A549 (cell line): Measurements from ENCODE around the gene INPPL1. TPM values are rescaled to one million over a fixed set of nuclear protein-coding genes. Genes with fewer than 3 reads are reported as not detected.

Experiments
- ATAC-seq, 2 experiments: fragments of 200-7000 bp in 1 of 2; fragments of >200 bp in 1 of 2; cut with Nextera tagmentation in 1 of 2; cut with Tn5 transposase in 1 of 2; 3 replicates each; pipeline versions ENCODE4 v1.8.0 to v1.9.1; 2018 to 2020; ENCODE audit warnings: mild to moderate bottlenecking in 1 of 2, moderate library complexity in 1 of 2
- CTCF ChIA-PET: fragments of 300-600 bp; sonication (Branson Sonifier 250); formaldehyde crosslinking; extraction: SDS; loops from one replicate; lab custom pipeline; 2021; ENCODE audit warnings: antibody characterized with exemption, inconsistent platforms; lab: Yijun Ruan, JAX
- POLR2A ChIA-PET: fragments of 350-600 bp; formaldehyde crosslinking; extraction: SDS; loops from one replicate; lab custom pipeline; 2021; ENCODE audit warnings: antibody characterized with exemption, inconsistent platforms; lab: Yijun Ruan, JAX
- DNase-seq, 2 experiments: peaks; one replicate each; pipeline versions ENCODE4 v3.0.0 to v3.0.0-alpha.2; 2011 to 2016; ENCODE audit warnings: low read depth in 1 of 2, low spot score in 1 of 2
- FAIRE-seq: peaks from 2 replicates; lab custom pipeline; 2011; peaks lifted over from hg19 to GRCh38; lab: Jason Lieb, UNC
- H3K27ac ChIP-seq, 2 experiments: fragments of >200 bp; sonication (Bioruptor Twin); formaldehyde crosslinking; 3 replicates each; pipeline ENCODE4 v1.5.1; 2016 to 2017
- H3K4me1 ChIP-seq: fragments of >200 bp; sonication (Bioruptor Twin); formaldehyde crosslinking; 3 replicates; pipeline ENCODE4 v1.6.1; 2016
- H3K4me2 ChIP-seq: fragments of >200 bp; sonication (Bioruptor Twin); formaldehyde crosslinking; 3 replicates; pipeline ENCODE4 v1.6.1; 2016
- H3K4me3 ChIP-seq: fragments of >200 bp; sonication (Bioruptor Twin); formaldehyde crosslinking; 3 replicates; pipeline ENCODE4 v1.5.1; 2016
- H3K9me3 ChIP-seq: fragments of >200 bp; sonication (Bioruptor Twin); formaldehyde crosslinking; 3 replicates; pipeline ENCODE4 v1.6.1; 2016
- BHLHE40 ChIP-seq: IDR thresholded peaks from 2 replicates; pipeline ENCODE4 v1.6.1; 2012; ENCODE audit warnings: low read depth, low read length, inconsistent platforms
- EHF ChIP-seq: fragments of 250-450 bp; sonication (Bioruptor Pico); IDR thresholded peaks from 2 replicates; pipeline ENCODE4 v1.5.0; 2020; ENCODE audit warnings: mild to moderate bottlenecking
- EHMT2 ChIP-seq: fragments of 200-600 bp; sonication (generic); IDR thresholded peaks from 2 replicates; pipeline ENCODE4 v1.6.1; 2016; ENCODE audit warnings: antibody characterized with exemption, low read depth, mild to moderate bottlenecking, moderate library complexity
- FOSL2 ChIP-seq, 2 experiments: fragments of 450-650 bp in 1 of 2; fragments of >200 bp in 1 of 2; sonication (Bioruptor Twin) in 1 of 2; formaldehyde crosslinking; IDR thresholded peaks; 2 replicates each; pipeline versions ENCODE4 v1.5.0 to v1.6.1; 2016 to 2020; ENCODE audit warnings: mild to moderate bottlenecking in 1 of 2, moderate library complexity in 1 of 2
- GATA3 ChIP-seq: IDR thresholded peaks from 2 replicates; pipeline ENCODE4 v1.6.1; 2012; ENCODE audit warnings: borderline replicate concordance
- HEYL ChIP-seq: fragments of 250-450 bp; sonication (Bioruptor Pico); IDR thresholded peaks from 2 replicates; pipeline ENCODE4 v1.8.0; 2021; ENCODE audit warnings: mild to moderate bottlenecking, moderate library complexity
- HOXA7 ChIP-seq: fragments of 250-450 bp; sonication (Bioruptor Pico); IDR thresholded peaks from 2 replicates; pipeline ENCODE4 v1.5.0; 2020; ENCODE audit warnings: mild to moderate bottlenecking, moderate library complexity
- MAFK ChIP-seq: fragments of 450-650 bp; IDR thresholded peaks from 2 replicates; pipeline ENCODE4 v1.6.1; 2014; ENCODE audit not compliant: partially characterized antibody
- MAZ ChIP-seq: fragments of 150-350 bp; IDR thresholded peaks from 2 replicates; pipeline ENCODE4 v1.6.1; 2014; ENCODE audit warnings: antibody characterized with exemption, low read depth, low read length, borderline replicate concordance
- MYC ChIP-seq: IDR thresholded peaks from 2 replicates; pipeline ENCODE4 v1.6.1; 2012; ENCODE audit warnings: mild to moderate bottlenecking, inconsistent platforms, low read length, improper control_type of control experiment, borderline replicate concordance
- NFE2L2 ChIP-seq: fragments of 150-350 bp; conservative IDR thresholded peaks from 2 replicates; pipeline ENCODE4 v1.6.1; 2014; ENCODE audit warnings: low read length
- NPAS2 ChIP-seq: fragments of 250-450 bp; sonication (Bioruptor Pico); IDR thresholded peaks from 2 replicates; pipeline ENCODE4 v1.8.0; 2022; ENCODE audit warnings: mild to moderate bottlenecking, moderate library complexity, borderline replicate concordance
- NR3C1 ChIP-seq: fragments of >200 bp; sonication (Bioruptor Twin); formaldehyde crosslinking; IDR thresholded peaks from 3 replicates; pipeline ENCODE4 v1.6.1; 2017
- POLR2A ChIP-seq: IDR thresholded peaks from 2 replicates; pipeline ENCODE4 v1.6.1; 2012; ENCODE audit warnings: mild to moderate bottlenecking, low read length
- RARB ChIP-seq: fragments of 250-450 bp; sonication (Bioruptor Pico); IDR thresholded peaks from 2 replicates; pipeline ENCODE4 v1.8.0; 2021; ENCODE audit warnings: mild to moderate bottlenecking, moderate library complexity
- RCOR1 ChIP-seq: fragments of 150-350 bp; IDR thresholded peaks from 2 replicates; pipeline ENCODE4 v1.6.1; 2014; ENCODE audit warnings: antibody characterized with exemption, low read length, low read depth
- SMC3 ChIP-seq: fragments of >200 bp; sonication (Bioruptor Twin); formaldehyde crosslinking; IDR thresholded peaks from 3 replicates; pipeline ENCODE4 v1.6.1; 2018; ENCODE audit warnings: inconsistent platforms
- SREBF2 ChIP-seq: fragments of 450-650 bp; IDR thresholded peaks from 2 replicates; pipeline ENCODE4 v1.6.1; 2014; ENCODE audit warnings: mild to moderate bottlenecking, moderate library complexity
- ZNF302 ChIP-seq: fragments of 250-450 bp; sonication (Bioruptor Pico); IDR thresholded peaks from 2 replicates; pipeline ENCODE4 v1.9.0; 2021; ENCODE audit warnings: inconsistent platforms, mild to moderate bottlenecking, moderate library complexity
- WGBS: methylation state at CpG from one replicate; pipeline ENCODE4 v1.1.6; 2017; ENCODE audit errors: missing lambda C conversion rate; 5-methylcytosine and 5-hydroxymethylcytosine counted together
- polyA plus RNA-seq, 4 experiments: library from polyadenylated mRNA; depleted of rRNA in 3 of 4; stranded (reverse); fragments of >200 nt; fragmentation: RNase III in 1 of 4; extraction: RNeasy Plus Mini Kit Qiagen cat#74134 plus additional on column Dnase treatment in 1 of 4; gene quantifications; 2 replicates in 3 of 4; 3 replicates in 1 of 4; pipeline ENCODE4 v1.2.3, GENCODE V29; 2011 to 2017
- TF ChIP-seq, protein P1 (sequence below): fragments of 450-650 bp; IDR thresholded peaks from 2 replicates; pipeline ENCODE4 v1.6.1; 2014; ENCODE audit warnings: antibody characterized with exemption
- TF ChIP-seq, protein P2 (sequence below): fragments of 200-600 bp; sonication (generic); IDR thresholded peaks from 2 replicates; pipeline ENCODE4 v1.6.1; 2016; ENCODE audit warnings: antibody characterized with exemption, mild to moderate bottlenecking, moderate library complexity
- TF ChIP-seq, protein P3 (sequence below): fragments of >200 bp; sonication (Bioruptor Twin); formaldehyde crosslinking; IDR thresholded peaks from 2 replicates; pipeline ENCODE4 v1.6.1; 2016
- TF ChIP-seq, protein P4 (sequence below): fragments of 250-450 bp; sonication (Bioruptor Pico); IDR thresholded peaks from 2 replicates; pipeline ENCODE4 v1.5.0; 2021; ENCODE audit warnings: mild to moderate bottlenecking, moderate library complexity, borderline replicate concordance

The INPPL1 gene
- polyA plus RNA-seq, 2 of the 4 experiments (the other 2 are of a cell fraction): 67.4 to 103 TPM

DNA sequence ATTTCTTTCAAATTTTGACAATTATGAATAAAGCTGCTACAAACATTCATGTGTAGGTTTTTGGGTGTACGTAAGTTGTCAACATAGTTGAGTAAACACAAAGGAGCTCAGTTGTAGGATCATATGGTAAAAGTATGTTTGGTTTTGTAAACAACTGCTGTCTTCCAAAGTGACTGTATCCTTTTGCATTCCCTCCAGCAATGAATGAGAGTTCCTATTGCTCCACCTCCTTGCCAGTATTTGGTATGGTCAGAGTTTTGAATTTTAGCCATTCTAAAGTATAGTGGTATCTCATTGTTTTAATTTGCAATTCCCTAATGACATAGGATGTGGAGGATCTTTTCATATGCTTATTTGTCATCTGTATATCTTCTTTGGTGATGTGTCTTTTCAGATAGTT lies 47.4 kb downstream of the INPPL1 start (continued):
- TF ChIP-seq, protein P1, sequence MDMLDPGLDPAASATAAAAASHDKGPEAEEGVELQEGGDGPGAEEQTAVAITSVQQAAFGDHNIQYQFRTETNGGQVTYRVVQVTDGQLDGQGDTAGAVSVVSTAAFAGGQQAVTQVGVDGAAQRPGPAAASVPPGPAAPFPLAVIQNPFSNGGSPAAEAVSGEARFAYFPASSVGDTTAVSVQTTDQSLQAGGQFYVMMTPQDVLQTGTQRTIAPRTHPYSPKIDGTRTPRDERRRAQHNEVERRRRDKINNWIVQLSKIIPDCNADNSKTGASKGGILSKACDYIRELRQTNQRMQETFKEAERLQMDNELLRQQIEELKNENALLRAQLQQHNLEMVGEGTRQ: no peak
- TF ChIP-seq RARB (no peak), FOSL2 (IDR thresholded peaks at IDR 0.05) (no peak), FOSL2 (CRISPR knock-in tag; IDR thresholded peaks at IDR 0.05) (no peak), HEYL (CRISPR knock-in tag) (no peak), GATA3 (no peak)
- TF ChIP-seq, protein P2, sequence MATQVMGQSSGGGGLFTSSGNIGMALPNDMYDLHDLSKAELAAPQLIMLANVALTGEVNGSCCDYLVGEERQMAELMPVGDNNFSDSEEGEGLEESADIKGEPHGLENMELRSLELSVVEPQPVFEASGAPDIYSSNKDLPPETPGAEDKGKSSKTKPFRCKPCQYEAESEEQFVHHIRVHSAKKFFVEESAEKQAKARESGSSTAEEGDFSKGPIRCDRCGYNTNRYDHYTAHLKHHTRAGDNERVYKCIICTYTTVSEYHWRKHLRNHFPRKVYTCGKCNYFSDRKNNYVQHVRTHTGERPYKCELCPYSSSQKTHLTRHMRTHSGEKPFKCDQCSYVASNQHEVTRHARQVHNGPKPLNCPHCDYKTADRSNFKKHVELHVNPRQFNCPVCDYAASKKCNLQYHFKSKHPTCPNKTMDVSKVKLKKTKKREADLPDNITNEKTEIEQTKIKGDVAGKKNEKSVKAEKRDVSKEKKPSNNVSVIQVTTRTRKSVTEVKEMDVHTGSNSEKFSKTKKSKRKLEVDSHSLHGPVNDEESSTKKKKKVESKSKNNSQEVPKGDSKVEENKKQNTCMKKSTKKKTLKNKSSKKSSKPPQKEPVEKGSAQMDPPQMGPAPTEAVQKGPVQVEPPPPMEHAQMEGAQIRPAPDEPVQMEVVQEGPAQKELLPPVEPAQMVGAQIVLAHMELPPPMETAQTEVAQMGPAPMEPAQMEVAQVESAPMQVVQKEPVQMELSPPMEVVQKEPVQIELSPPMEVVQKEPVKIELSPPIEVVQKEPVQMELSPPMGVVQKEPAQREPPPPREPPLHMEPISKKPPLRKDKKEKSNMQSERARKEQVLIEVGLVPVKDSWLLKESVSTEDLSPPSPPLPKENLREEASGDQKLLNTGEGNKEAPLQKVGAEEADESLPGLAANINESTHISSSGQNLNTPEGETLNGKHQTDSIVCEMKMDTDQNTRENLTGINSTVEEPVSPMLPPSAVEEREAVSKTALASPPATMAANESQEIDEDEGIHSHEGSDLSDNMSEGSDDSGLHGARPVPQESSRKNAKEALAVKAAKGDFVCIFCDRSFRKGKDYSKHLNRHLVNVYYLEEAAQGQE: no peak

DNA sequence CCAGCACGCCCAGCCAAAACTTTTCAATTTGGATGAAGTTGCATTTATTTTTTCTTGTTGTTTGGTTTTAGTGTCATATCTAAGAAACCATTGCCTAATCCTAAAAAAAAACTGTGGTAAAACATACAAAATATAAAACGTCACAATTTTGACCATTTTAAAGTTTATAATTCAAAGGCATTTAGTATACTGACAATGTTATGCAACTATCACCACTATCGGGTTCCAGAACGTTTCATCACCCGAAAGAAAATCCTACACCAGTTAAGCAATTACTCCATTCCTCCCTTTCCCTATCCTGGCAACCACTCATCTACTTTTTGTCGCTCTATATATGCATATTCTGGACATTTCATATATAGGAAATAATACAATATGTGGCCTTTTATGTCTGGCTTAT lies 49.9 kb downstream of the INPPL1 start:
- no peak overlapping the region for H3K4me3 ChIP-seq
- no peak overlapping the region for H3K4me2 ChIP-seq
- DNase-seq (no peak), ATAC-seq (no peak), FAIRE-seq (no peak)
- ChIA-PET POLR2A (no interaction called here), CTCF (interaction anchor here (0.6 to 0.7 kb wide), 2 partner anchors 36 to 99 kb away, joined by 3 read pairs; no protein-coding TSS in a partner anchor)
- no peaks in the 10 kb centered on the region for H3K4me1 ChIP-seq
- TF ChIP-seq NR3C1: no peak
- TF ChIP-seq POLR2A: no peak
- no peak for TF ChIP-seq SMC3
- TF ChIP-seq, protein P3, sequence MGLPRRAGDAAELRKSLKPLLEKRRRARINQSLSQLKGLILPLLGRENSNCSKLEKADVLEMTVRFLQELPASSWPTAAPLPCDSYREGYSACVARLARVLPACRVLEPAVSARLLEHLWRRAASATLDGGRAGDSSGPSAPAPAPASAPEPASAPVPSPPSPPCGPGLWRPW: no peak
- no peak for TF ChIP-seq BHLHE40
- TF ChIP-seq, protein P4, sequence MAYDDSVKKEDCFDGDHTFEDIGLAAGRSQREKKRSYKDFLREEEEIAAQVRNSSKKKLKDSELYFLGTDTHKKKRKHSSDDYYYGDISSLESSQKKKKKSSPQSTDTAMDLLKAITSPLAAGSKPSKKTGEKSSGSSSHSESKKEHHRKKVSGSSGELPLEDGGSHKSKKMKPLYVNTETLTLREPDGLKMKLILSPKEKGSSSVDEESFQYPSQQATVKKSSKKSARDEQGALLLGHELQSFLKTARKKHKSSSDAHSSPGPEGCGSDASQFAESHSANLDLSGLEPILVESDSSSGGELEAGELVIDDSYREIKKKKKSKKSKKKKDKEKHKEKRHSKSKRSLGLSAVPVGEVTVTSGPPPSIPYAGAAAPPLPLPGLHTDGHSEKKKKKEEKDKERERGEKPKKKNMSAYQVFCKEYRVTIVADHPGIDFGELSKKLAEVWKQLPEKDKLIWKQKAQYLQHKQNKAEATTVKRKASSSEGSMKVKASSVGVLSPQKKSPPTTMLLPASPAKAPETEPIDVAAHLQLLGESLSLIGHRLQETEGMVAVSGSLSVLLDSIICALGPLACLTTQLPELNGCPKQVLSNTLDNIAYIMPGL (CRISPR knock-in tag): no peak
- TF ChIP-seq HEYL (CRISPR knock-in tag): no peak
- no peaks in the 10 kb centered on the region for H3K9me3 ChIP-seq
- WGBS: 67% methylated on average over 6 of the region's 6 CpGs
- H3K27ac ChIP-seq: no peak overlapping the region

DNA sequence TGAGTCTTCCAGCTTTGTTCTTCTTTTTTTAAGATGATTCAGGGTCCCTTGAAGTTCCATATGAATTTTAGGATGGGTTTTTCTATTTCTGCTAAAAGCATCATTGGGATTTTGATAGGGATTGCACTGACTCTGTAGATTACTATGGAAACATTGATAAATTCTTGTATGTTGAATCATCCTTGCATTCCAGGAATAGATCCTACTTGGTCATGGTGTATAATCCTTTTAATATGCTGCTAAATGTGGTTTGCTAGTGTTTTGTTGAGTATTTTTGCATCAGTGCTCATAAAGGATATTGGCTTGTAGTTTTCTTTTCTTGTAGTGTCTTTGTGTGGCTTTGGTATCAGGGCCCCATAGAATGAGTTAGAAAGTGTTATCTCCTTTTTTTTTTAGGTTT lies 54.3 kb downstream of the INPPL1 start:
- TF ChIP-seq NFE2L2: no peak
- TF ChIP-seq EHF: no peak
- TF ChIP-seq ZNF302 (CRISPR knock-in tag): no peak
- no peak for TF ChIP-seq HOXA7 (CRISPR knock-in tag)
- TF ChIP-seq RCOR1: no peak
- no peak for TF ChIP-seq EHMT2
- TF ChIP-seq, protein P1: no peak
- TF ChIP-seq NPAS2 (CRISPR knock-in tag): no peak
- no peak for TF ChIP-seq MYC
- no peak for TF ChIP-seq MAFK
- no peak for TF ChIP-seq POLR2A
- TF ChIP-seq SREBF2: no peak
- no peak for TF ChIP-seq MAZ
- Histone ChIP-seq H3K4me3 (no peak overlapping the region), H3K4me2 (no peak overlapping the region), H3K27ac (no peak overlapping the region), H3K4me1 (no peaks in the 10 kb centered on the region), H3K9me3 (no peaks in the 10 kb centered on the region)
- ATAC-seq (no peak), FAIRE-seq (no peak), DNase-seq (no peak)
- ChIA-PET CTCF (interaction anchor here (0.8 to 1.0 kb wide), 2 partner anchors 13 to 30 kb away, joined by 3 read pairs; no protein-coding TSS in a partner anchor), POLR2A (no interaction called here)
